NCI-H748 treated with DMSO at 0.1 percent for 48 hours (cell line): ENCODE measurements around the gene SF3A1.

Experiments
- DNase-seq: peaks from one replicate; lab custom pipeline; 2025; lab: John Stamatoyannopoulos, UW

The SF3A1 gene

DNA sequence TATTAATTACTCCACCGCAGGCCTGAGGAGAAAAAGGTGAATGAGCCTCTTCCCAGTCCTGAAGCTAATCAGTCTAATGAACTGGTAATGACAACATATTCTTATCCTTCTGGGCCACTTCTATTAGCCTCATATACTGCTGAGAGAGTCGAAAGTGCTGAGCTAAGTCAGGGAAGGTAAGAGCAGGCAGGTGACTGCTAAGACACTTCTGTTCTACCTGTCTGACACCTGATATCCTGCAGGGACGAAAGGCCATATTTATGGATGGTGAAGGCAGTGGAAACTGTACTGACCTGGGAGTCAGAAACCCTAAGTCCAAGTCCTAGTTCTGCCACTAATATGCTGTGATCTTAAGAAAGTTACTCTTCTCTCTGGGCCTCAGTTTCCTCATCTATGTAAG, 33.4 kb downstream of the SF3A1 start:
- DNase-seq, result no peak

- no peak for DNase-seq
These were observed 35.2 kb downstream of the SF3A1 start for GRCh38 chr22:30321461-30321860.

- DNase-seq, result no peak
These were observed 36.6 kb downstream of the SF3A1 start for GRCh38 chr22:30320021-30320556.

GRCh38 chr22:30318799-30319419, 37.8 kb downstream of the SF3A1 start:
- no peak for DNase-seq

DNA sequence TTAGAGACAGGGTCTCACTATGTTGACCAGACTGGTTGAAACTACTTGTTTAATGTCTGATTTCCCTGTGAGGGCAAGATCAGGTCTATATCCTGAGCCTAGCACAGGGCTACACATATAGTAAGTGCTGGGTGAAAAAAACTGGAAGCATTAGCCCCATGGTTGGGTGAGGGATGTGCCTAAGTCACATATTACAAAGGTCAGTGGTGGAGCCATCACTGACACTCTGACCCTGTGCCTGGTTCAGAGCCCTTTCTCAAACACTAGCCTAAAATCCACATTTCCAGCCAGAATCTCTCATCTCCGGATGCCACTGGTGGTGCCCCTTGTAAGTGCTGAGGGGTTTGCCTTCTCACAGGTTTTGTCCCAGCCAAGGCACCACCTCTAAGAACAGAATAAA, 38.9 kb downstream of the SF3A1 start:
- no peak for DNase-seq

DNA sequence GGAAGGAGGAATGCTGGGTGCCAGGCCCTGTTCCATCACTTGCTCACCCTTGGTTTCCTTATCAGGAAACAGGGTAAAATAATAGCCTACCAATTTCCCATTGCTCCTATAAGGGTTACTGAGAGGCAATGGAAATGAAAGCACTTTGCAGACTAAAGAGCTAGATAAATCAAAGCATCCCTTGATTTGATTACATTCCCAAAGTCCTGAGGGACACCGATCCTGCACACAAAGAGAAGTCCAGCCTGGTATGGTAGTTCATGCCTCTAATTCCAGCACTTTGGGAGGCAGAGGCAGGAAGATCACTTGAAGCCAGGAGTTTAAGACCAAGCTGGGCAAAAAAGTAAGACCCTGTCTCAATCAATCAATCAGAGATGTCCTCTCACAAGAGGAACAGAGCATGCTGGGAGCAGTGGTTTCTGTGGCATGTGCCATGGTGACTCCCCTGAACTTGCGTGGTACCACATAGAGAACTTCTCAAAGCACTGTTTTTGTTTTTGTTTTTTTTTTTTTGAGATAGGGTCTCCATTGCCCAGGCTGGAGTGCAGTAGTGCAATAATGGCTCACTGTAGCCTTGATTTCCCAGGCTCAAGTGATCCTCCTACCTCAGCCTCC, 40.6 kb downstream of the SF3A1 start:
- no peak for DNase-seq

GRCh38 chr22:30314915-30315314, 41.8 kb downstream of the SF3A1 start:
- DNase-seq, result no peak

DNA sequence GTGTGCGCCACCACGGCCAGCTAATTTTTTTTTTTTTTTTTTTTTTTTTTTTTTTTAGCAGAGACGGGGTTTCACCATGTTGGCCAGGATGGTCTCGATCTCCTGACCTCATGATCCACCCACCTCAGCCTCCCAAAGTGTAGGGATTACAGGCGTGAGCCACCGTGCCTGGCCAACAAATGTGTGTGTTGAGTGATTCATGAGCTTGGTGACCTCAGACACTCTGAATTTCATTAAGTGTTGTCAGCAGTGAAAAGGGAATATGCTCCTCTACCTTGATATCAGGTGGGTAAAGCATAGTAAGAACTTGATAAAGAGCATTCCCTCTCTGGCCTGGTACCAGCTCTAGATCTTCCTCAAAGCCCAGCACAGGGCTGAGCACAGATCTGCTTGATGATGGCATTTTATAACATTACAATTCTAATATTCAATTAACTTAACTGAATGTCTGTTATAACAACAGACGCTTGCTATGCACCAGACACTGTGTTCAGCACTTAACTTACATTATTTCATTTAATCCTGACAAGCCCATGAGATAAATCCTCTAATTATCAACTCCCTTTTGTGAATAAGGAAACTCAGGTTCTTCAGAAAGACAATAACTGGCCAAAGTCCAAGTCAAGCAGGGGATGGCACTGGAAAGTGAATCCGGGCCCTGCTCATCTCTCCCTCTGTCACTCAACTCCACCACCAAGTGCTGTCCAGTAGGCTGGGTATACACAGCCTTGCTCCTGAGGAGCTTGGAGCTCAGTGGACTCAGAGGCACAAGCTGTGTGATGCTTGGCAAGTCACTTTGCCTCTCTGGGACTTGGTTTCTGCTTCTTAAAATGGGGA, 42.9 kb downstream of the SF3A1 start:
- DNase-seq, result no peak

DNA sequence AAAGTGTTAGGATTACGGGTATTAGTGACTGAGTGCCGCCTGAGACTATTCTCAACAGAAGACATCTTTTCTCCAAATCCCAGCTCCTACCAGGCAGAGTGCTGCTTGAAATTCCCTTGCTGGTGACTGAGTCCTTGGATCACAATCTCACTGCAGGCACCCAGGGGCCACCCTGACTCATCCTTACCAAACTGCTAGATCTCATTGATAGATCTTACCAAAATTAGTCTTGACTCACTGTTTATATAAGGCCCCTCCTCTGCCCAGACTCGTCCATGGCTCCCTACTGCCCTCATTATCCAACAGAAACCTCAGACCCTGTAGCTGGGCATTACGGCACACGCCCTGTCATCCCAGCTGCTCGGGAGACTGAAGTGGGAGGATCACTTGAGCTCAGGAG, 44.6 kb downstream of the SF3A1 start:
- no peak for DNase-seq

DNA sequence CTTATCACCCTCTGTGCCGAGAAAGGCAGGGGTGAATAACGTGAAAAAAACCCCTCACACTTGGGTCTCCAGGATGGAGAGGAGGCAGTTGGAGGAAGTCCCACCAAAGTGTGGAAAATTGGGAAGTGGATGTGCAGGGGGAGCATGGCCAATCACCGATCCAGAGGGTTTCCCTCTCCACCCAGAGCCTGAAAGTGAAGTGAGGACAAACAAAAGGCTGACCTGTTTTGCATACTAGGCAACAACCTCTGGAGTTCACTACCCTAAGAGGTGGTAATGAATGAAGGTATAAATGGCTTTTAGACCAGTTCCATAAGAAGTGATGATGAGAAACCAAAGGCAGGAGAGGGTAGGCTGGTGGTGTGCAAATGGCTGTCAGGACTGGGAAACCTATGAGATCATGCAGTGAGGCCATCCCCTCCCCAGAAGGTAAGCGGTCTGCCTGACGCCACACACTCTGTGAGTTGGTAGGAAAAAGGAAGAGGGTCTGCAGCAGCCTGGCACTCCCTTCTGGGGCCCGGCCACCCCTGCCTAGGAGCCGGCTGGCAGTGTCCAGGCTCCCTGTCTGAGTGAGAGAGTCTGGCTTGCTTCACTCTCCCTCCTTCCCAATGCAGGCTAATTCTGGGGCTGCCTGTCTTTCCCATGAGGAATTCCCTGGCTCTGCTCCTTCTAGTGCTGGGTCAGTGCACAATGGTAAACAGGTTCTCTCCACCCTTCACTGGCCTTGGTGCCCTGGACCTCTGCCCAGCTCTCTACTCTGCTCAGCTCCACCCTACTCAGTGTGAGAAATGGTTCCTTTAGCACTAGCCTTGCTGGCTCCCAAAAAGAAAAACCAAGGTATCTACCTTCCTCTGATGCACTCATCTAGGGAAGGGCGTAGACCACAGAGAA, 45.6 kb downstream of the SF3A1 start:
- DNase-seq, result no peak

DNA sequence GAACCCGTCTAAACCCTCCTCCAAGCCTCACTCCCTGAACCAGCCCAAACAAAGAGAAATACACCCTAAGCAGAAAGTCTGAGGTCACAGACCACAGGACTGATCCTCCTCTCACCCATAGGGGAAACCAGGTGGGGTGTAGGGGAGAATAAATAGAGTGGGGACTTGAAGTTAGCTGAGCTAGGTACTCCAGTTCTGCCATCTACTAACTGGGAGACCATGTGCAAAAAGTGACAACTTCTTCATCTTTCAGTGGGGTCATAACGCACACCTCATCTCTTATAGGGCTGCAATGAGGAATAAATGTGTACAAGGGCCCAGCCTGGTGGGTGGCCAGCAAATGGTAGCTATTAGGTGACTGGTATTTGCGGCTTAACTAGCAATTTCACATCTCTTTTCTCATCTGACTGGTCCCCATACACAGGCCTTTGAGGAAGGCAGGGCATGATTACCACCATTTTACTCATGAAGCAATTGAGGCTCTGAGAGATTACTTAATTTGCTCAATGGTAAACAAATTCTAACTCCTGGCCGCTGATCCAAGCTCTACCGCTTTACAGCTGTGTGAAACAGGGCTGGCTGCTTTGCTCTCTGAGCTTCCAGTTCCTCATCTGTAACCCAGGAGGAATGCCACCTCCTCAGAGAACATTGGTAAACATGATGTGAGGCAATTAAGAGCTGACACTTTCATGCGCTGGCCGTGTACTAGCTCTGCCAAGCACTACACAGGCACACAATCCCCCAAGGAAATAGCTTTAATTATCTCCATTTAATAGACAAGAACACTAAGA, 46.5 kb downstream of the SF3A1 start:
- DNase-seq, result no peak

DNA sequence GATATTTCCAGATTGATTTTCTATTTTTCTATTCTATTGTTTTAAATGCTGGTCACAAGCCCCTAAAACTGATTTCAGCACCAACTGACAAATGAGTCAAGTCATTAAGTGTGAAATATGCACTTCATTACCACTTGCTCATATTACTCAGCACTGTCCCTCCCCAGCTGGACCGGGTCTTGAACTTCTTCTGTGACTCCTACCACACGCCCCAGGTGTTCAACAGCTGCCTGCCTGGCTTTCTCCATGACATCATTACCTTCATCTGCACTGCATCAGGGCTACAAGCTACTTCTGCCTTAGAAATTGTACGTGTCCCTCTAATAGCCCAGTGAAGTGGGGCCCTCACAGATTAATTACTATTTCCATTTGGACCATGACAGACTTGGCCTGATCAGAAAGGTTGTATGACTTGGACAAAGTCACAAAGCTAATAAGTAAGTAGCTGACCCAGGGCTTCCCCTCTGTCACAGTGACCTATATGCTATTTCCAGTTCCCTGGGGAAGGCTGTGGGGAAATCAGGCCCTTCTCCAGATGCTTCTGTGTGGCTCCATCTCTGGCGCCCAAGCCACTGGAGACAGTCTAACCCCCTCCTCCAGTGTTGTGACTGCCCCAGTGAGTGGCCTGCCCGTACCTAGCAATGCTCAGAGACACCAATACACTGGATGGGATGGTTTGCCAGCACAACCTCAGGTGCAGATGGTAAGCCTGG, 48.0 kb downstream of the SF3A1 start:
- no peak for DNase-seq

DNA sequence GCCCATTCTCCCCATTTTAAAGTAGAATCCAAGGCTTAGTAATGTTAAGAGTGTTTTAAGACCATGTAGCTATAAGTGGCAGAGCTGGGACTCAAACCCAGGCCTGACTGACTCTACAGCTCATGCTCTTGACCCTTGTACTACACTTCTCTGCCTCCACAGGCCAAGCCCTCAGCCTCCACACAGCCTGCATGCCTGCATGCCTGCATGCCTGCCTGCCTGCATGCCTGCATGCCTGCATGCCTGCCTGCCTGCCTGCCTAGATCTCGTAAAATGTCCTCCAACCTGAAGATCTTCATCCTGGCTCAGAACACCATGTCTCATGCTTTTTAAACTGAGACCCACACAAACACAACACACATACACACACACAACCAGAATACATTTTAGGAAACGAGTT, 48.6 kb downstream of the SF3A1 start:
- no peak for DNase-seq

- DNase-seq, result no peak
These were observed 49.6 kb downstream of the SF3A1 start for GRCh38 chr22:30307041-30307574.

DNA sequence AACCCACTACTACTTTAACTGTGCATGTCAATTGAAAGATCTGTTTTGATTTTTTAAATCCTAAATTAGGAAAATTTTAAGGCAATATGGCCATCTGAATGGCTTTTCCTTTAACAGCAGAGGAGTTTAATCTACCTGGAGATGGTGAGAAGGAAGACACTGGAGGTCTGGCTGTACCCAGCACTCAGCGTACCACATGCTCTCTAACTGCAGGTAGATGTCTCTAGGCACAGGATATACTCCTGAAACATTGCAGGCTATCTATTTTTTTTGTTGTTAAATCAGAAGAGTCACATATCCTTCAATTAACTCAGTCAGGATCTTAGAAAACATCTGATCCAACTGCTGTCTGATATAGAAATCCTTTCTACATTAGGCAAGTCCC, 50.1 kb downstream of the SF3A1 start:
- DNase-seq, result no peak

- DNase-seq, result no peak
These were observed 50.6 kb downstream of the SF3A1 start for GRCh38 chr22:30305906-30306626.

- DNase-seq, result no peak
These were observed 51.2 kb downstream of the SF3A1 start for GRCh38 chr22:30305519-30305905.

DNA sequence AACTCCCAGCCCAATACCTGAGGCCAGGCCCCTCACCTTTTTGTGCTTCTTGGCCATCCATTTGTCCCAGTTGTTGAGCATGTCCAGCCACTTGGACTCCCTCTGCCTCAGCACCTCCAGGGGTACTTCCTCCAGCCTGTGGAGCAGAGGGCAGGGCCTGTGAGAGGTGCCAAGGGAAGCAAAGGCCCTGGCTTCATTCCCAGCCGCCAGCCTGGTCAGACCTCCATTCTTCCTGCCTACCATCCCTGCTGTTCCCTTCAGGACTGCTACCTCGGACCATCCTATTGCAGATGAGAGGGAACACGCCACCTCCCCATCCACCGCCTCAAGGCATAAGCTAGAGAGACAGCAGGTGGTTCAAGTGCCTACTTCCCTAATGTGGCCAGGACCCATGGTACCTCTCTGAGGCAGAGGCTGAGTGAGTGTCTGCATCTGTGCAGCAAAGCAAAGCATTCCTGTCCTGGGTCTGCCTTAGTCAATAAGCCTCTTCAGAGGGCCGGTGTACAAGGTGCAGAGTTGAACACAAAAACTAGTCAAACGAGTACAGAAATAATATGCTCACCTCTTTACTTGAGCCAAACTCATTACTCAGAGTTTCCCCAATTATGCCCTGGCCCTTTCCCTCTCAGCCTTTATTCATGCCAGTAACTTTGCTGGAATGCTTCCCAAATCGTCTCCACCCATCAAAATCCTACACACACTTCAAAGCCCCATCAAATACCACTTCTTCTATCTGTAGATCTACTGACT, 52.0 kb downstream of the SF3A1 start:
- DNase-seq, result no peak

DNA sequence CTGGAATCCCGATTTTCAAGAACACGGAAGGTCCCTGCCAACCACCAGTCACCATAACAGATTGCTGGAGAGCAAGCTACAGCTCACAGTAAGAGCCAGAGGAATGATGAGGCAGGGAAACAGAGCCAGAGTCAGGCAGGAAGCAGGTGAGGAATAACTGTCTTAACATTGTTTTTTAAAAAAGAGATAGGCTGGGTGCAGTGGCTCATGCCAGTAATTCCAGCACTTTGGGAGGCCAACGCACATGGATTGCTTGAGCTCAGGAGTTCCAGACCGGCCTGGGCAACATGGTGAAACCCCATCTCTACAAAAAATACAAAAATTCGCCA, 53.9 kb downstream of the SF3A1 start:
- DNase-seq, result no peak
